HG02852 (cell line): ENCODE data around the gene ANKRD53.

Source experiments
- ATAC-seq: cut with Tn5 transposase; IDR thresholded peaks from one replicate; pipeline ENCODE4 v1.9.1; 2021; ENCODE audit warnings: mild to moderate bottlenecking, moderate library complexity; ENCODE audit not compliant: unreplicated experiment

The ANKRD53 gene

DNA sequence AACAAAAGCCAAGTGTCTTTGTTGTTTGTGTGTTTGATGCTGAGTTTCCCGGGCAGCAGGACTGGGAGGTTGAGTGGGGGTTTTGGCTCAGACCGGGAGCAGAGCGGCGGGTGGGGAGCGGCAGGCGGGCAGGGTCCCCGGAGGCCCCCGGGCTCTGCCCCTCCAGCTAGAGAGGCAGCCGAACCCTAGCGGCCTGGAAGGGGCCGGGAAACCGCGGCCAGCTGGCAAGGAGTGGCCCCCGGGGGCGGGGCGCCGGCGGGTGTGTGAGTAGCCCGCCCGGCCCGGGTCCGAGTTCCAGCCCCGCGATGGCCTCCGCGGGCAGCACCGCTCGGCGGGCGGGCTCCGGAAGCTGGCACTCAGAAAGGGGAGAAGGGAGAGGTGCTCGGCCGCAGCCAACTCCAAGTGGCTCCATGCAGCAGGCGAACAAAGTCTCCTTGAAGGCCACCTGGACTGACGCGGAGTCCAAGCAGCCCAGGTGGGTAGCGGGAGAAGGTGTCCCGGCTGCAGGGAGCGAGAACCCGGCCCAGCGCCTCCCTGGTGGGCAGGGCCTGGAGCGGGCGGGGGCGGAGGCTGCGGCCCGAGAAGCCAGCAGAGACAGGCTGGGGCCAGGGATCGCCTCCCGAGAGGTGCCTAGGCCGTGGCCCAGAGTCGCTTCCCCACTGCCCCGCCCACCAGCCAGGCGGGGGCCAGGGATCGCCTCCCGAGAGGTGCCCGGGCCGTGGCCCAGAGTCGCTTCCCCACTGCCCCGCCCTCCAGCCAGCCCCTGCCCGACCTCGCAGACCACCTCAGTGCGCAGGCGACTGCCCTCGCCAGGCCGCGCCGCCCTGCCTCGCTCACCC lies at the start of gene ANKRD53:
TSS of gene ANKRD53 (plus strand) at position 290 of the 839 bp plus-strand sequence. CDS start at position 306, 16 bp downstream.
- ATAC-seq = no peak

- no peak for ATAC-seq
Observed at GRCh38 chr2:70930371-70931329, 47.8 kb upstream of the ANKRD53 start.

- ATAC-seq = no peak
Observed at GRCh38 chr2:70931376-70932000, 46.9 kb upstream of the ANKRD53 start.

GRCh38 chr2:70932631-70933230 lies 45.7 kb upstream of the ANKRD53 start:
- ATAC-seq = no peak

DNA sequence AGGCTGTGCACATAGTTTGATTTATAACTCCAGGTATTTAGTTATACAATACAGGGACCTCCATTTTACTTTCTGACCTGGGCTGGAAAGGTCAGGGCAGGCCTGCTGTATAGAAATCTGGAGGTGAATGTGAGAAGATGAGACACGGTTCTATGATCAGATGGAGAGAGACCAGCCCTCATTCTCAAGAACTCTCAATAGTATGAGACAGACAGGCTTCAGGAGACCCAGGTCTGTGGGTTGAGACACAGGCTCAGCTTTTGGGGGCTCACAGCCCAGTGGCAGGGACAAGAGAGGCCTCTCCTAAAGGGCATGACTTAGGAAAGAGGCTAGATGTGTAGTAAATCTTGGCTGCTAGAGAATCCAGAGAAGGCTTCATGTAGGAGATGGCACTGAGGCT lies 43.4 kb upstream of the ANKRD53 start:
- ATAC-seq = no peak

- no peak for ATAC-seq
Observed at GRCh38 chr2:70935468-70936164, 42.8 kb upstream of the ANKRD53 start, which contains the start of gene ATP6V1B1. ATP6V1B1 (plus strand) TSS chr2:70935900; CDS start chr2:70935955, 55 bp downstream.

- ATAC-seq = no peak
Observed at GRCh38 chr2:70936165-70936978, 42.1 kb upstream of the ANKRD53 start.

GRCh38 chr2:70936979-70937811 lies 41.2 kb upstream of the ANKRD53 start:
- ATAC-seq = no peak

DNA sequence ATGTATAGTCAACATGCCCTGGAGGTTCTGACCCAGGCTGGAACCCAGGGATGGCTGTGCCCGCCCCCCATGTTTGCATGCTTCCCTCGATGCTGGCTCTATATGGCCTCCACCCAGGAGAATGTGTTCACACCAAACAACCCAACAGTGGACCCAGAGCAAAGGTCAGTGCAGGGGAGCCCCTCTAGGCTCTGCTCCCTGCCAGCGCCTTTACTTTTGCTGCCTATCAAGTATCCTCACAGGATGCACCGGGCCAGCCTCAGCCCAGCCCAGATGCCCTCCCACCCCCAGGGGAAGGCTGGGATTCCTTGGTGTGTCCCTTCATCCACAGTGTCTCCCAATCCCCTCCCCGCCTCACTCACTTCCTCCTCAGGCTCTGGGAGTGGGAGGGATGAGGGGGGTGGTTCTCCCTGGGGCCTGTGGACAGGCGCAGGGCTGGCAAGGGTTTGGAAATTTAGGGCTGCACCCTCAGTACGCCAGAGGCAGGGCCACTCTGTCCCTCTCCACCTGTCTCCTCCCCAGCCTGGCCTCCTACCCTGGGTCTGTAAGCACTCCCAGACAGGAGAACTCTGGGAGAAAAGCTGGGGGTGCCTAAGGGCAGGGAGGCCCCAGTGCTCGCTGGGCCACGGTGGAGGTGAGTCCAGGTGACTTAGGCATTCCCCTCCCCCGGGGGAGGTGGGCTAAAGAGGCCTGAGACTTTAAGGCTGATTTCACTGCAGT lies 40.4 kb upstream of the ANKRD53 start:
- ATAC-seq = no peak

DNA sequence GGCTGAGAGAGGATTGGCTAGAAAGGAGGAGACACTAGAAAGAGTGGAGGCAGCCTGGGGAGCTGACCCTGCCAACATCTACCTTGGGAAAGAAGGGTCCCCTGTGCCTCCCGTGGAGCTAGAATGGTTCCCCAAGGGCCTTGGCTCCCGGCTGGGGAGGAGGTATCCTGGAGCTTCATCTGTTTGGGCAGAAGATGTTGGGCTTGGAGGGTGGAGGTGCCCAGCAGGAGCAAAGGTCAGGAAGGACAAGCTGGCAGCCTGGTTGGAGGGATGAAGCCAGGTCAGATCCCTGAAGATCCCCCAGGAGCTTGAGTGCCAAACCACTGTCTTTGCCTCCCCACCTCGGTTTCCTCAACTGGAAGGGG lies 39.9 kb upstream of the ANKRD53 start:
- no peak for ATAC-seq

- ATAC-seq = no peak
Observed at GRCh38 chr2:70939001-70939838, 39.2 kb upstream of the ANKRD53 start.

- no peak for ATAC-seq
Observed at GRCh38 chr2:70939839-70940580, 38.4 kb upstream of the ANKRD53 start.

- ATAC-seq = no peak
Observed at GRCh38 chr2:70941186-70941585, 37.2 kb upstream of the ANKRD53 start.

GRCh38 chr2:70941701-70942100 lies 36.7 kb upstream of the ANKRD53 start:
- no peak for ATAC-seq

DNA sequence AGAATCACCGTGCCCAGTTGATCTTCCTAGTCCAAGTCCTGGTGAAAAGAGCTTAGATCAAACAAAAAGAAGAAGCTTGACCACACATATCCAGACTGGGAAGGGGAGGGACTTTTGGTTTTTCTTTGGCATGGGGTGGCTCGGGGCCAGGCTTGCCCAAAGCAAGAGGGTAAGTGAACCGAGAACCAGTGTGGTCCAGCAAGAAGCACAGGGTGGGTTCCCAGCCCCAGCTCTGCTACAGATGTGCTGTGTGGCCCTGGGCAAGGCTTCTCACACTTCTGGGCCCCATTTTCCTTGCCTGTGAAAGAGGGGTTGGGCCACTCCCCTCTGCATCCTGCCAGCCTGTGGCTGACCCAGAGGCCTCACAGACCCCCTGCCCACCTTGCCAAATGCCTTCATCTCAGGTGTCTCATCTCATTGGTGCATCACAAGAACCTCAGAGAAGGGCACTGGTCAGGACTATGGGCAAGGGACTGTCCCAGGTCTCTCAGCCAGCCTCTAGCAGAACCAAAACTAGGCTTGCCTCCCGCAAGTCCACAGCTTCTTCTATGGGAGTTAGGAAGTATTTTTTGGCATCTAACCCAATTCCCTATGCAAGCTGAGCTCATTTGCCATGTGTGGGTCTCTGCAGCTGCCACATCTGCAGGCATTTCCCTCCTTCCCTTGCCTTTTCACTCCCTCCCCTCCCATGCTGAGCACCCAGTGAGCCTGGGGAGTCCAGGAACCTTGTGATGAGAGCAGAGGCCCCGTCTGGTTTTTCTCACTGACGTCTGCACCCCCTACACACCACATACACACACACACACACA lies 35.8 kb upstream of the ANKRD53 start:
- ATAC-seq = no peak
